HG03066 (cell line): ENCODE measurements around the gene RGL4.
"Not testable (repeated sequence)": the region's sequence is repeated elsewhere in the genome, so short reads cannot be mapped to it uniquely, and the experiment has no call there.

Experiments used
- ATAC-seq: cut with Tn5 transposase; IDR thresholded peaks from one replicate; pipeline ENCODE4 v1.9.1; 2021; ENCODE audit warnings: low read depth; ENCODE audit not compliant: unreplicated experiment

RGL4 gene, protein sequence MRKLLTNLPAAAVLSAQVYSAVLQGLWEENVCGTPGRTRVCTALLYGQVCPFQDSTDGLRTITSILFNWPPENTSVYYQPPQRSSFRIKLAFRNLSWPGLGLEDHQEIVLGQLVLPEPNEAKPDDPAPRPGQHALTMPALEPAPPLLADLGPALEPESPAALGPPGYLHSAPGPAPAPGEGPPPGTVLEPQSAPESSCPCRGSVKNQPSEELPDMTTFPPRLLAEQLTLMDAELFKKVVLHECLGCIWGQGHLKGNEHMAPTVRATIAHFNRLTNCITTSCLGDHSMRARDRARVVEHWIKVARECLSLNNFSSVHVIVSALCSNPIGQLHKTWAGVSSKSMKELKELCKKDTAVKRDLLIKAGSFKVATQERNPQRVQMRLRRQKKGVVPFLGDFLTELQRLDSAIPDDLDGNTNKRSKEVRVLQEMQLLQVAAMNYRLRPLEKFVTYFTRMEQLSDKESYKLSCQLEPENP

DNA sequence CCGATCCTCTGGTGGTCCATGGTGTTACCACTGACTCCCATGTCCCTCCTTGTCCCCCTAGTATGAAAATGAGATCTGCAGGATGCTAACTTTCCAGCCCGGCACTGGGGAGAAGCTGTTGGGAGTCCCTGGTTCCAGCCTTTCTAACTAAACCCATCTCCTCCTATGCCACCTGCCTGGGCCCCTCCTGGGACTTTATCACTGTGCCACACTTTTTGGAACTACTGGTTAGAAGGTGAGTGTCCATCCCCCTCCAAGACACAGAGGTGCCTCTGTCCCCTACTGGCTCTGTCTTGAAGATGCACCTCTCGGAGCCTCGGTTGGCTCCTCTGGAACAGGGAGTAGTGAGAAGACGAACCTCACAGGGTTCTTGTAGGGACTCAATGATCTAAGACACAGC, at the start of gene RGL4:
TSS of gene RGL4 (plus strand) at position 301 of the 400 bp plus-strand sequence. CDS start 1,018 bp downstream, outside the sequence.
- ATAC-seq, result no peak

DNA sequence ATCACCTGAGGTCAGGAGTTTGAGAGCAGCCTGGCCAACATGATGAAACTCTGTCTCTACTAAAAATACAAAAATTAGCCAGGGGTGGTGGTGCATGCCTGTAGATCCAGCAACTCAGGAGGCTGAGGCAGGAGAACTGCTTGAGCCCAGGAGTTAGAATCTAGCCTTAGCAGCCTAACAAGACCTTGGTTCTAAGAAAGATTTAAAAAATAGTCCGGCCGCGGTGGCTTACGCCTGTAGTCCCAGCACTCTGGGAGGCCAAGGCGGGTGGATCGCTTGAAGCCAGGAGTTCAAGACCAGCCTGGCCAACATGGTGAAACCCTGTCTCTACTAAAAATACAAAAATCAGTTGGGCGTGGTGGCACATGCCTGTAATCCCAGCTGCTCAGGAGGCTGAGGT, 44.3 kb upstream of the RGL4 start:
- not testable (repeated sequence) for ATAC-seq

DNA sequence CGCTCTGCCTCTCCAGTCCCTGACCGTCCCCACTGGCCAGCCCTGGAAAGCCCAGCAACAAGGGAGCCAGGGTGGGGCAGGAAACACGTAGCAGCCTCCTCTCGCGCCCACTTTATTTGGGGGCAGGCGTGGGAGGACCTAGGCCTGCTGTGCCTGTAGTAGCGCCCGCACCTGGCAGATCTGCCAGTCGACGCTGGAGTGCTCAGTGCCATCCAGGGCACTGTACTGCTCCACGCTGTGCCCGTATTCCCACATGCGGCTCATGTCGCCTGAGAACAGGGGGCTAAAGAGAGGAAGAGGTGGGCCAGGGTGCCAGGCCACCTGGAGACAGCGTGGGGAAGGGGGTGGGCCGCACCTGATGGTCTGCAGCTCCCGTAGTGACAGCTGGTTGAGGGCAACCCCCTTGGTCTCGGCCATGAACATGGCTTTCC, 41.7 kb upstream of the RGL4 start:
- no peak for ATAC-seq

DNA sequence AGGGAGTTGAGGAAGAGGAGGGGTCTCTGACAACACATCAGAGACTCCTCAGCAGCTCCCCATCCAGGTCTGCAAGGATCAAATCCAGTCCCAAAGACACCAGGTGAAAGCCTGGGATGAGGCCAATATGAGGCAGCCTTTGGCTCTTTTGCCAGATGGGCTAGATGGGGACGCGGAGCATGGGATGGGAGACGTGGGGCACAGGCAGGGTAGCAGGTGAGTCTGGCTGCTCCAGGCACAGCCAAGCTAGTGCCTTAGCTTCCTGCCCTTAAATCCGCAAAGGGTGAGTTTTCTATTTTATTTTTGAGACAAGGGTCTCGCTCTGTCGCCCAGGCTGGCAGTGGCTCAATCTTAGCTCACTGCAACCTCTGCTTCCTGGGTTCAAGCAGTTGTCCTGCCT, 39.1 kb upstream of the RGL4 start:
- no peak for ATAC-seq

DNA sequence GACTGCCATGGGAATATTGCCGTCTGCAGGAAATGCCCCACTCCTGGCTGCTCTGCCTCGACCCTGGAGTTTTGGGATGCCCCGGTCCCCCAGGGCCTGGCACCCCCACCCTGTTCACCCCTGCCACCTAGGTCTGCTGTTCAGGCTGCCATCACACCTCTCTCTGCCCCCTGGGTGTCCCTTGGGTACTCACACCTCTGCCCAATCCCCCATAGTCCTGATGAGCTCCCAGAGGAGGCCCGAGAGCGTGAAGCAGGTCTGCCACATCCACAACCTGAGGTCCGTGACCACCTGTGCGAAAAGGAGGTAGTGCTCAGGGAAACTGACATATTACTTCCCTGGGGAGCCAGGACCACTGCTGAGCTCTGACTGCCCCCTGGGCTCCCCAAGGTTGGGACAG, 38.5 kb upstream of the RGL4 start:
- no peak for ATAC-seq

DNA sequence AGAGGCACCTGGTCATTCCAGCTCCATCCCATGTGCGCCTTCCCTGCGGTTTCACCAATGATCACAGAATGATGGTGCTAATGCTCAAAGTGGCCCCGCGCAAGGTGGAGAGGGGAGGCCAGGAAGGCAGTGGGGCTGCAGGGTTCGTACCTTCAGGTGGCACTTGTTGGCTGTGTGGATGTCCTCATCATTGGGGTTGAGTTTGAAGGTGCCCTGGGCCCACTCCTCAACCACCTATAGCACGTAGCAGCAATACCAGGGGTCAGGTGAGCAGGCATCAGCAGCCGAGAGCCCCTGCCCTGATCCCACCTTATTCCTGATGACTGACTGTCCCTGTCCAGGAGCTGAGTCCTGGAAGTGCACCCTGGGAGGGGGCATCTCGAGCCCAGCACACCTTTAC, 38.1 kb upstream of the RGL4 start:
- no peak for ATAC-seq

DNA sequence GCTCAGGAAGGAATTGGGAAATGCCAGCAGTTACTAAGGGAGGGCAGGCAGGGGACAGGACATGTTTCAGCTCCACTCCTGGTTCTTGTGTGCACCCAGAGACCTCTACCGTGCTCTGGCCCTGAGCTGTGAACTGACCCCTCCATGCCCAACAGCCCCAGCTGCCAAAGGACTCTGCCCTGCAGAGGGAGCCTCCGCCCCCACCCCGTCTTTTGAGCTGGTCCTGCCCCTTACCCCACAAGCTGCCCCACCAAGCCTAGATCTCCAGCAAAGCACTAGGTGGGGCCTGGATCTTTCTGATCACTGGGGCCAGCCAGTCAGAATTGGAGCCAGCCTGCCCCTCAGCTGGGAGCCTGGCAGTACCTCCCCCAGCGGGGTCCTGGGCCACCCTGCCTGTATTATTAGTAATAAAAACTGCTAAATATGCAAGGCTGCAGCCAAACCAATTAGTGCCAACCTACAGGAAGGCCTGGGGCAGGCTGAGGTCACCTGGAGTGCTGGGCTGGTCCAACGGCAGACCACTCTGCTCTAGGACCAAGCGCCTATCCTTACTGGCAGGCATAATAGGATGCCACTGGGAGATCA, 34.8 kb upstream of the RGL4 start:
- ATAC-seq, result no peak

DNA sequence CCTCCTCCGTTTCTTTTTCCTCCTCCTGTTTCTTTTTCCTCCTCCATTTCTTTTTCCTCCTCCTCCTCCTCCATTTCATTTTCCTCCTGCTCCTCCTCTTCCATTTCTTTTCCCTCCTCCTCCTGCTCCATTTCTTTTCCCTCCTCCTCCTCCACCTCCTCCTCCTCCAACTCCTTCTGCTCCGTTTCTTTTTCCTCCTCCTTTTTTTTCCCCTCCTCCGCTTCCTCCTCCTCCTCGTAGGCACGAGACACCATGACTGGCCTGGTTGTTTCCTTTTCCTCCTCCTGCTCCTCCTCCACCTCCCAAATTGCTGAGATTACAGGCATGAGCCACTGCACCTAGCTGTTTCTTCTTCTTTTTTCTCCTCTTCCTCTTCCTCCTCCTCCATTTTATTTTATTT, 33.1 kb upstream of the RGL4 start:
- no peak for ATAC-seq

DNA sequence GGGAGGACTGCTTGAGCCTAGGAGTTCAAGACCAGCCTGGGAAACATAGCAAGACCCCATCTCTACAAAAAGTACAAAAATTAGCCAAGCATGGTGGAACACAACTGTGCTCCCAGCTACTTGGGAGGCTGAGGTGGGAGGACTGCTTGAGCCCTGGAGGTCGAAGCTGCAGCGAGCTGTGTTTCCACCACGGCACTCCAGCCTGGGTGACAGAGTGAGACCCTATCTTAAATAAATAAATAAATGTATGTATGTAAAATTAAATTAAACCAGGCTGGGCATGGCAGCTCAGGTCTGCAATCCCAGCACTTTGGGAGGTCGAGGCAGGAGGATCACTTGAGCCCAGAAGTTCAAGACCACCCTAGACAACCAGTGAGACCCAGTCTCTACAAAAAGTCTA, 30.4 kb upstream of the RGL4 start:
- not testable (repeated sequence) for ATAC-seq

DNA sequence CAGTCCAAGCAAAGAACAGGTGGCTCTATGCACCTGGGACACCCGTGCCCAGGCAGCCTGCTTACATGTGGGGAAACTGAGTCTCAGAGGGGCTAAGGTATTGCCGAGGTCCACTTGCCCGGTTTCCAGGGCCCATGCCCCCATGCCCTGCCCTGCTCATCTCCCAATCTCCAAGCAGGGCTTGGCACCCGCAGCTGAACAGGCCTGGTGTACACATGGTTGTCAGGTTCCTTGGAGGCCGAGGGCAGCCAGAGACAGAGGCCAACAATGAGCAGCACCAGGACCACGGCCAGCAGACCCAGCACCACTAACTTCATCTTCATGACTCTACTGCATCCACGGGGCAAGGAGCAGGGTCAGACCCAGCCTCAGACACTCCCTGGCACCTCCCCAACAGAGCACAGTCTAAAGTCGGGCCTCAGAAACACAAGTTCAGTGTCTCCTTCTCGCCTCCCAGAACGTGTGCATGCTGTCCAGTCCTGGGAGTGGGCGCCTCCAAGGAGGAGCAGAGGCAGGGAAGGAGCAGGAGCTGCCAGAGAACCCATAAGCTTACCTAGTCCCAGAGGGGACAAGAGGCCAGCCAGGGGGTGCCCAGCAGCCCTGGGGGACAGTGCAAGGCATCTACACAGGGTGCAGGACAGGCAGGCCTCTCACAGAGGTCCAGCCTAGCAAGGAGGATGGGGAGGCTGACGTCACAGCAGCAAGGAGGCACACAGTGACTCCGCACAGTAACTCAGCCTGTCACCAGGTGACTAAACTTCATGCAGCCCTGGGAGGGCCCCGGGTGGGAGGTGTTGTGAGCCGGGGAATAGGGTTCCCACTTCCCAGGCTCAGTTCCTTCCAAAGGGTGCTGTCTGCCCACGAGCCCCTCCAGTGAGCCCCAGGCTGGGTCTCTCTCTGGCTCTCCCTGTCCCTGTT, 20.2 kb upstream of the RGL4 start:
- ATAC-seq, result no peak

DNA sequence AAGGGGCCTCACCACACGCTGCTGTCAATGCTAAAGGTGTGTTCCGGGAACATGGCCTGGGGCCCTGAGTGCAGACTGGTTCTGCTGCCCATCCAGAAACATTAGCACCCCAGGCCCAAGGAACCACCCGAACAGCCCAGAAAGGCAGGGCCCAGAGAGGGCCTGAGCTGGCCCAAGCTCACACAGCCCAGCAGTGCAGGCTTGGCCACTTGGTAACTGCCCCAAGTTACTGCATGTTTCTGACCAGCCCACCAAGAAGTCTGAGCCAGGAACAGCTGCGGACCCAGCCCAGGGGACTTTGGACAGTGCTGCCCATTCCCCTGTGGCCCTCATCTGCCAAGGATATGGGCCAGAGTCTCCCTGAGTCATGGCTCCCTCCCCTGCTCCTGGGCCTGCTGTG, 19.4 kb upstream of the RGL4 start:
- ATAC-seq, result not testable (repeated sequence)

DNA sequence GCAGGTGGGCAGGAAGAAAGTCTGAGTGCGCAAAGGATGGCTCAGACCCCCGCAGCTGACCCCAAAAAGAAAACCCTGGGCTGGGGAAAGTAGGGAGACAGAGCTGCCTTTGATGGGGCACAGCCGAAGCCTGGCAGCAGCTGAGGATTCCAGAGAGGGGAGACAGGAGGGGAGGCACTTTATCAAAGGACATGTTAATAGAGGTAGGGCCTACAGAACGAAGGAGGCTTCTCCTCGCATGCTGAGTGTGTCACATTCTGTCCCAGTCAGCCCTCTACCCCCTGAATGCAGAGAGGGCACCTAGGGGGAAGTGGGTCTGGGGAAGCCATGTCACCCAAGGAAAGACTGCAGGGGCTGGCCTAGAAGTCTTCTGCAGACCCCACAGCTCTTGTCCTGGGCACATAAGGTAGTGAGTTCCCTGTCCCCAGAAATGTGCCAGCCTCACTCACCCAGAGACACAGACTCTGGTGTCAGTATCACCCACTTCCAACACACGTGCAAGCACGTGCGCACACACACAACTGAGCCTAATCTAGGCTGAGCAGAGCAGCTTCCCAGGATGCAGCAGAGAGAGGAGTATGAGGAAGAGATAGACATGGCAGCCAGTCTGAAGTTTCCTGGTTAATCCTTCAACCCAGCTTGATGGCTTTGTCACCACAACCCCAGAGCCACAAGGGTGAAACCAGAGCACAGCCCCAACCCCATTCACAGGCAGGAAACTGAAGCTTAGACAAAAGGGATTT, 18.3 kb upstream of the RGL4 start:
- not testable (repeated sequence) for ATAC-seq

DNA sequence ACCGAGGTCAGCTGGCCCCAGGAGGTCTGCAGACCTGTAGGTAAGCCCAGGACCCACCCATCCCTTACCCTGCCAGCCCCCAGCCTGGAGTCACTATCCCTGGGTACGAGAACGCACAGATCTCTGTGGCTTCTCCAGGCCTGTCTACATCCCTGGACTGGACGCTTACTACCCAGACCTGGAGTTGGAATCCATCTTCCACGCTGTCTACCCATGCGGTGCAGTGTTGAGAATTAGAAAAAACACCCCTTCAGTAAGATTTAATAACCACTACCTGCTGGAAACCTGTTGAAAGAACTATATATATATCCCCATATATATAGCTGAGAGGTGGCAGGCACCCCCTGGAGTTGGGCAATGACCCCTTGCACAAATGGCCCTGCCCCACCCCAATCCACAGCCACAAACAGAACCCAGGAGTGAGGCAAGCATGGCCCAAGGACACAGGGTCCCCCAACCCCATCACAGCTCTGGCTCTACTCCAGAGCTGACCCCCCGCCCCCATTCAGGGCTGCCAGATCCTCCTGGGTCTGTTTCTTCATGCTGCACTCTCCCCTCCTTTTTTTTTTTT, 17.7 kb upstream of the RGL4 start:
- no peak for ATAC-seq

DNA sequence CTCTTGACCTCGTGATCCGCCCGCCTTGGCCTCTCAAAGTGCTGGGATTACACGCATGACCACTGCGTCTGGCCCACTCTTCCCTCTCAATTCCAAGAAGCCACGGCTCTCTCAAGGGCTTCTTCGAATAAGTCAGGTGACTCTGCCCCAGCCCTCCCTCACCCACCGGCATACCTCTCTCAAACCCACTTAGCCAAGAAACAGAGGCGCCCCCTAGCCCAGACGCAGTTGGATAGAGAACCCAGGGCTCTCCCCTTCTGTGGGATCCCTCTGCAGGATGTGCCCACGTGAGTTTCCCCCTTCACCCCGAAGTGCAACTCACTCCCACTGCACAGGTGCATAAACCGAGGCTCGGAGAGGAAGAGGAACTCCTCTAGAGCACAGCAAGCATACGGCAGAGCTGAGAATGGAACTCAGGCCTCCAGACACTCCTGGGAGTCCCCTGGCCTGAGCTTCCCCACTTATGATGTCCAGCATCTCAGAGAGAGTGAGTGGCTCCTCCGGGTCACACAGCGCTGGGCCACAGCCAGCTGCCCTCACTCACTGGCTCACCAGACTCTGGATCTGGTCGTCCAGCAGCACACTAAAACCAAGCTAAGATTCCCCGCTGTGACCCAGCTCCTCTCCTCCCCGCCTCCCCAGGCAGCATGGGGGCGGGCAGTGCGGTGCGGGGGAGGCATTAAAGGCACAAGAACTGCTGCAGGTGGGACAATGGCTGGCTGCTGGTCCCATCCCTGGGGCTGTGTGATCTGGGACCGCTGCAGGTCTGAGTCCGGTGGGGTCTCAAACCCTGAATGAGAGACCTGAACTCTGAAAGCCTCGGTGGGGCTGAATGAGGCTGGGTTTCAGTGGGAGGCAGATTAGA, 16.8 kb upstream of the RGL4 start:
- no peak for ATAC-seq

DNA sequence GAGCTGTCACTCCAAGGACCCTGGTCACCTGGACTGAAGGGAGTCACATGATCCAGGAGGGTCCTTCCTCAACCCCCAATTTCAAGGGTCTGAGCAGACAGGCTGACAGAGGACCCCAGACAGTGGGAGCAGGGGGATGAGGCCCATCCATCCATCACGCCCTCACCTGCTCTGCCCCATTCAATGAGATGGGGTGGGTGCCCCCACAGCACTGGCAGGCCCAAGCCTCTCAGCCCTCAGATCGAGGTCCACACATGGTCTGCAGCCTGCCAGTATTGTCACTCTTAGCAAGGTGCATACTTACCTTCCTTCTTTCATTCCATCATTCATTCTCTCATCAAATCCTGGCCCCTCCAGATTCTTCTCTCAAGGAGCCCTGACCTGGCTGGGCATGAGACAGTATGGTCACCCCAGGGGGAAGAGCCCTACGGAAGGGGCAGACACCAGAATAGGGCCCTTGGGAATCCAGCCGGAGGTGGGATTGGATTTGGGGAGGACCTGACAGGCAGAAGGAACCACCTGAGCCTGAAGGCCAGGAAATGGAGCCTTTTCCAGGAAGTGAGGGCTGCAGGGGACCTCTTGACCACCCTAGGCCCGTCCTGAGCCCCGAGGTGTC, 15.8 kb upstream of the RGL4 start:
- not testable (repeated sequence) for ATAC-seq

DNA sequence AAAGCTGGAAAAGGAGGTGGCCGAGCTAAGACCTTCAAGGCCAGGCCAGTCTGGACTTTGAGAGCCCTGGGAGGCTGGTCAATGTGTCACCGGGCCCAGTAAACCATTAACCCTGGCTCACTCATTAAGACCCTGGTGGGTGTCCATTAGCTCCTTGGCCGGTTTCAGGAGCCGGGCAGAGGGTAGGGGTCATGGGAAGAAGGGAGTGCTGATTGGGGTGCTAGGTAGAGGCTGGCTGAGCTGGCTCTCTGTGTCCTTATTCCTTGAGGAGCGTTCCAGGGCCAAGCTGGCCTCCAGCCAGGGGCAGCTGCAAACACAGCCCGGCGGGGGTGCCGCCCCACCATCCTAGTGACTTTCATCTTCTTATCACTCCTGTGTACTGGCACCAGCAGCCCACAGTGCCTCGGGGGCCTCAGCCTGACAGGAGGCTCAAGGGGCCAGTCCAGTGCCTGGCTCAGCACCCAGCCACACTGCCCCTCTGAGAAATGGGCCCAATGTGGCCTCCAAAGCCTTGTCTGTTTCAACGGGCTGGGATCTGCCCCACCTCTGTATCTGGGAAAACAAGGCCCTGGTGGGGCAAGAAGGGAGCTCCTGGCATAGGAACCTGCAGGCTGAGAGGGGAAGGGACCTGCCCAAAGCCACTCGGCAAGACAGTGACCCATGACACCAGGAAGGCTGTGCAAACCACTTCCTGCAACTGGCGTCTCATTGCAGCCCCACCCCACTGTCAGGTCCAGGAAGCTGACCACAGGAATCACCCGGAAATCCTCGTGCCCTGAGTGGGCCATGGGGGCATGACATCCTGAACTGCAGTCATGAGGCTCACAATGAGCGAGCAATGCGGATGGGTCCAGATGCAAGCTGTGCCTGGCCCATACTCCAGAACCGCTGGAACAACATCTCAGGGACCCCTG, 15.1 kb upstream of the RGL4 start:
- no peak for ATAC-seq

DNA sequence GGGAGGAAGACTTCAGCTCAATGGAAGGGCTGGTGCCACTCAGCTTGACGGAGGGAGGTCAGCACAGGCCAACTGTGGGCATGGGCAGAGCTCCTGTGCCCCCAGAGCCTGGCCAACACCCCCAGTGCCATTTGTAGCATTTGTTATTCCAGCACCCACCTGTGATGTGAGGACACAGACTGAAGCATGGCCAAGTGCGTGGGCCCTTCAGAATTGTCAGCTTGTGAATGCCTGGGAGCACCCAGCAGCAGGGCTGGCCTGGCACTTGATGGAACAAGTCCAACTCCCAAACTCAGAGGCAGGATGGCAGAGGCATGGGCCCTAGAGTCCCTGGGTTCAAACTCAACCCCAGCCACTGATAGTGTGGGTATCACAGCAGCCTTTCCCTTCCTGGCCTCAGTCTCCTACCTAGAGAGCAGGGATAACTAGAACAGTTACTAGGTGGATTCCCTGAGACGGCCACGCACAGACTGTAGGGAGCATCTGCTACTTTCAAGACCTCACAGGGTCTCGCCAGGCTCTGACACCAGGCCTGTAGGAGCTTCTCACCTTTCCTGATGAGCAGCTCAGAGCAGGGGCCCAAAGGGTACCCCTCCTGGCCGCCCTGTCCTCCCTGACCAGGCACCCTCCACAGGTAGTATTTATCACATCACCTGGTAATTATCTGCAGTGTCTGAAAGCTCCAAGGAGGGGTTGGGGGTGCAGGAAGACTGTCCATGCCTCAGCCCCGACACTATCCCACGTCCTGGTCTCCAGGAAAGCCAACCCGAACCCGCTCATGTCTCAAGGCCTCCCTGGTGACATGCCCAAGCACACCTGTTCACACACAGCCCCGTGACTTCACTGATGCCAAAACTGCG, 13.7 kb upstream of the RGL4 start:
- not testable (repeated sequence) for ATAC-seq
